PC-3 (cell line): Measurements from ENCODE around the gene IFIT1.

ENCODE experiments used
- CTCF ChIP-seq: fragments of 300-600 bp; sonication (generic); conservative IDR thresholded peaks from 2 replicates; pipeline ENCODE4 v1.5.1; 2017; ENCODE audit warnings: antibody characterized with exemption, low read depth, mild to moderate bottlenecking, low read length
- EZH2phosphoT487 ChIP-seq: fragments of 300-600 bp; sonication (generic); IDR thresholded peaks from 2 replicates; pipeline ENCODE4 v1.6.1; 2018; ENCODE audit warnings: mild to moderate bottlenecking, antibody characterized with exemption, low read length, borderline replicate concordance

GRCh38 chr10:89357096-89357495 is 35.3 kb upstream of the IFIT1 start:
- no peak for TF ChIP-seq CTCF
- TF ChIP-seq EZH2phosphoT487: no peak
